ENCODE measurements around the gene CDKN2AIP. TPM values are rescaled to one million over a fixed set of nuclear protein-coding genes. Genes with fewer than 3 reads are reported as not detected.

The CDKN2AIP gene
- total RNA-seq, 1 experiment from 2014 or later: 24.0 TPM

DNA sequence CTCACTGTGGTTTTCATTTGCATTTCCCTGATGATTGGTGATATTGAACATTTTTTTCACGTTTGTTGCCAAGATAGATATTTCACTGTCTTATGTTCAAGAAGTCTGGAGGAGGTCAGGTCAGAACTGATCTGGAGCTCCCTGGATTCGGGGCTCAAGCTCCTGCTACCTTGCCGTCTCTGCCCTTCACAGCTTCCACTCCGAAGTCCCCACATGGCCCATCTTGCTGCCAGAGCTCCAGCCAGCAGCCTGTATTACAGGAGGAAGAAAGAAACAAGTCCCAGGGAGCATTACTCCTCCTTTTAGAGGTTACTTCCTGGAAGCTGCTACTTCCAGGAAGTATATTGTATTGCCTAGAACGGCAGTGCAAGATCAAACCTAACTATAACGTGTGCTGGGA is 17.9 kb upstream of the CDKN2AIP start:
- Histone ChIP-seq H3K23me2 (ENCODE audit: insufficient read length, low read depth, low read length, poor library complexity, severe bottlenecking) (no peaks in the 10 kb centered on the region), H3K56ac (ENCODE audit: insufficient read length, low read depth, low read length) (no peak overlapping the region), H3K9me3 (ENCODE audit: control insufficient read depth, low read depth, low read length) (no peaks in the 10 kb centered on the region), H4K91ac (ENCODE audit: insufficient read length, low read depth, low read length) (no peak overlapping the region), H3K27ac (ENCODE audit: insufficient read length, low read depth, low read length) (no peak overlapping the region), H2BK120ac (ENCODE audit: low read depth, low read length, poor library complexity, severe bottlenecking) (no peak overlapping the region), H4K8ac (replicated peaks; ENCODE audit: insufficient read length, low read depth, low read length) (no peak overlapping the region), H2BK12ac (ENCODE audit: insufficient read length, low read depth, low read length) (no peak overlapping the region), H2AK5ac (ENCODE audit: insufficient read length, low read length) (no peak overlapping the region), H2BK5ac (ENCODE audit: insufficient read length, low read length) (no peak overlapping the region), H3T11ph (ENCODE audit: low read length) (no peak overlapping the region), H3K23ac (ENCODE audit: insufficient read length, low read depth, low read length) (no peak overlapping the region), H2BK15ac (ENCODE audit: low read depth, low read length) (no peak overlapping the region), H4K5ac (ENCODE audit: insufficient read length, low read depth, low read length) (no peak overlapping the region), H2BK20ac (ENCODE audit: low read depth, low read length, poor library complexity, severe bottlenecking) (no peak overlapping the region), H3K4ac (ENCODE audit: low read depth, low read length) (no peak overlapping the region), H3K79me1 (ENCODE audit: insufficient read depth, low read depth, low read length, poor library complexity, severe bottlenecking) (no peaks in the 10 kb centered on the region), H2AFZ (ENCODE audit: low read length) (no peak overlapping the region), H3K14ac (ENCODE audit: insufficient read depth, low read length) (no peak overlapping the region), H3K4me1 (ENCODE audit: insufficient read depth, low read length) (peaks cover 2% of the 10 kb centered on the region; the same call in 1 of the 2 replicates), H3K79me2 (ENCODE audit: insufficient read depth, low read length) (no peaks in the 10 kb centered on the region), H3K9ac (ENCODE audit: extremely low read depth, insufficient read length, low read length) (no peak overlapping the region), H3K18ac (ENCODE audit: insufficient read length, low read depth, low read length) (no peak overlapping the region), H3K27me3 (ENCODE audit: insufficient read depth, low read length) (no peaks in the 10 kb centered on the region), H4K20me1 (ENCODE audit: control insufficient read depth, insufficient read depth, insufficient read length) (no peaks in the 10 kb centered on the region), H3K4me2 (ENCODE audit: insufficient read depth, insufficient read length, low read length) (no peak overlapping the region)
- H3K27ac Mint-ChIP-seq: no peak overlapping the region; a peak in 1 of 7 replicates
- no CpG with 5 or more reads among the region's 6 CpGs for WGBS (ENCODE audit: extremely low coverage, insufficient read length, low lambda C conversion rate)
- H3K36me3 Mint-ChIP-seq (ENCODE audit: insufficient read depth in 1 of 3, low read depth in 3 of 3): no peaks in the 10 kb centered on the region
- peaks cover 11 to 13% of the 10 kb centered on the region in 2 experiments for H3K4me1 Mint-ChIP-seq
- TF ChIP-seq, protein P1, sequence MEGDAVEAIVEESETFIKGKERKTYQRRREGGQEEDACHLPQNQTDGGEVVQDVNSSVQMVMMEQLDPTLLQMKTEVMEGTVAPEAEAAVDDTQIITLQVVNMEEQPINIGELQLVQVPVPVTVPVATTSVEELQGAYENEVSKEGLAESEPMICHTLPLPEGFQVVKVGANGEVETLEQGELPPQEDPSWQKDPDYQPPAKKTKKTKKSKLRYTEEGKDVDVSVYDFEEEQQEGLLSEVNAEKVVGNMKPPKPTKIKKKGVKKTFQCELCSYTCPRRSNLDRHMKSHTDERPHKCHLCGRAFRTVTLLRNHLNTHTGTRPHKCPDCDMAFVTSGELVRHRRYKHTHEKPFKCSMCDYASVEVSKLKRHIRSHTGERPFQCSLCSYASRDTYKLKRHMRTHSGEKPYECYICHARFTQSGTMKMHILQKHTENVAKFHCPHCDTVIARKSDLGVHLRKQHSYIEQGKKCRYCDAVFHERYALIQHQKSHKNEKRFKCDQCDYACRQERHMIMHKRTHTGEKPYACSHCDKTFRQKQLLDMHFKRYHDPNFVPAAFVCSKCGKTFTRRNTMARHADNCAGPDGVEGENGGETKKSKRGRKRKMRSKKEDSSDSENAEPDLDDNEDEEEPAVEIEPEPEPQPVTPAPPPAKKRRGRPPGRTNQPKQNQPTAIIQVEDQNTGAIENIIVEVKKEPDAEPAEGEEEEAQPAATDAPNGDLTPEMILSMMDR (conservative IDR thresholded peaks at IDR 0.05): no peak
- H3K9me3 Mint-ChIP-seq: no peaks in the 10 kb centered on the region; a peak in 1 of 5 replicates
- H3K27me3 Mint-ChIP-seq (ENCODE audit: low read depth): no peaks in the 10 kb centered on the region; the same call in 1 of the 2 replicates
- no peak overlapping the region for H3K4me3 Mint-ChIP-seq
- peak; percentile 4 for DNase-seq

All from H9 (cell line).